ENCODE measurements around the gene IL12B.

DNA sequence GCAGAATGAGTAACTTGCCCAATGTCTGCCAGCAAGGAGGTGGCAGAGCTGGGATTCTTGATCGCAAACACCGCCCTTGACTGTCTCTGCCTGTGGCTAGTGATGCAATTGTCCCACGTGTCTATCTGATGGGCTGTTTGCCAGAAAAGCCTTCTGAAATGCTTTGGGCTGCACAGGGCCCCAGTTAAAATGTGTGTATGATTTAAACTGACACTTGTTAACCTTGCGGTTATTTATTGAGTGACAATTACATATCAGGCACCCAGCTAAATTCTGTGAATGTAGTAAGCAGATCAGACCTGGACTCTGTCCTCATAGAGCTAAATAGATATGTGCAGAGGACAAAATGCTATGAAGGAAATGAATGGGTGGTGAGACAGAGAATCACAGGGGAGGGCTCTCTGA is 11.6 kb upstream of the IL12B start:
- TF ChIP-seq EZH2 (IDR thresholded peaks at IDR 0.05; ENCODE audit: insufficient read depth, poor library complexity, severe bottlenecking) (no peak), EZH2phosphoT487 (IDR thresholded peaks at IDR 0.05; ENCODE audit: insufficient read depth, low read depth) (no peak)
